Activated CD4-positive, alpha-beta memory T cell treated with anti-CD3 and anti-CD28 coated beads for 36 hours (primary cell): ENCODE results near the gene C1orf167. TPM values are rescaled to one million over a fixed set of nuclear protein-coding genes. Genes with fewer than 3 reads are reported as not detected.
A peak's percentile ranks its signal among the peaks of the same experiment; 100 is the strongest.

Source experiments
- CTCF ChIA-PET: fragments of 350-600 bp; sonication (Branson Sonifier 250); formaldehyde crosslinking; loops from one replicate; lab custom pipeline; 2021; ENCODE audit warnings: antibody characterized with exemption, inconsistent platforms; lab: Charles Lee
- POLR2A ChIA-PET: fragments of 350-600 bp; sonication (Branson Sonifier 250); formaldehyde crosslinking; loops from one replicate; lab custom pipeline; 2021; ENCODE audit warnings: antibody characterized with exemption; lab: Charles Lee
- DNase-seq: peaks from one replicate; pipeline ENCODE4 v3.0.0-alpha.2; 2020
- H3K27ac Mint-ChIP-seq: one replicate; pipeline ENCODE4 v1.8.0; 2021; ENCODE audit warnings: mixed read lengths
- H3K27me3 Mint-ChIP-seq: one replicate; pipeline ENCODE4 v1.8.0; 2021; ENCODE audit warnings: mixed read lengths
- H3K36me3 Mint-ChIP-seq: one replicate; pipeline ENCODE4 v1.8.0; 2021; ENCODE audit warnings: mixed read lengths
- H3K4me1 Mint-ChIP-seq: one replicate; pipeline ENCODE4 v1.8.0; 2021; ENCODE audit warnings: low read depth, mixed read lengths
- H3K4me3 Mint-ChIP-seq: one replicate; pipeline ENCODE4 v1.8.0; 2021; ENCODE audit warnings: mild to moderate bottlenecking, mixed read lengths
- H3K9me3 Mint-ChIP-seq: one replicate; pipeline ENCODE4 v1.8.0; 2021; ENCODE audit warnings: mixed read lengths
- intact Hi-C: fragments of 100-400 bp; cut with micrococcal nuclease; formaldehyde crosslinking; loops from one replicate; pipeline ENCODE4 v1.15.1; 2023
- total RNA-seq, 2 experiments: library from RNA; stranded (reverse); gene quantifications; one replicate each; pipeline ENCODE4 v1.2.3, GENCODE V29; 2021

Gene C1orf167
- total RNA-seq, 2 experiments from 2014 or later, result not detected

GRCh38 chr1:11806307-11806936 lies 44.4 kb downstream of the C1orf167 start:
- intact Hi-C loops, result loop anchor here (1.0 to 5.0 kb wide), 4 partner anchors 69 to 371 kb away; partner anchors contain the start of genes AGTRAP, FBXO2 and FBXO44
- no peaks in the 10 kb centered on the region for H3K9me3 Mint-ChIP-seq
- H3K4me1 Mint-ChIP-seq, result peaks cover 51% of the 10 kb centered on the region
- peaks cover 11% of the 10 kb centered on the region for H3K36me3 Mint-ChIP-seq
- POLR2A ChIA-PET, result interaction anchor here (0.6 to 3.8 kb wide), 4 partner anchors 69 to 153 kb away, joined by 3 to 57 read pairs (median 4); partner anchors contain the start of gene FBXO6
- no peaks in the 10 kb centered on the region for H3K27me3 Mint-ChIP-seq
- CTCF ChIA-PET, result interaction anchor here (0.9 to 1.9 kb wide), 3 partner anchors 32 to 160 kb away, joined by 4 to 7 read pairs (median 6); partner anchors contain the start of gene FBXO6
- peak overlapping the region; percentile 88 for H3K27ac Mint-ChIP-seq
- peak; percentile 18 for DNase-seq
- peak overlapping the region; percentile 84 for H3K4me3 Mint-ChIP-seq

- peak overlapping the region; percentile 84 for H3K4me3 Mint-ChIP-seq
- intact Hi-C loops, result loop anchor here (5.0 kb wide), 3 partner anchors 70 to 370 kb away; partner anchors contain the start of genes AGTRAP, FBXO2 and FBXO44
- H3K27me3 Mint-ChIP-seq, result no peaks in the 10 kb centered on the region
- no peak for DNase-seq
- H3K9me3 Mint-ChIP-seq, result no peaks in the 10 kb centered on the region
- CTCF ChIA-PET, result interaction anchor here (0.9 to 1.9 kb wide), 4 partner anchors 31 to 161 kb away, joined by 4 to 7 read pairs (median 5); partner anchors contain the start of gene FBXO6
- H3K27ac Mint-ChIP-seq, result peak overlapping the region; percentile 88
- peaks cover 15% of the 10 kb centered on the region for H3K36me3 Mint-ChIP-seq
- POLR2A ChIA-PET, result interaction anchor here (3.8 kb wide), 1 partner anchor 102 kb away, joined by 57 read pairs; no protein-coding TSS in a partner anchor
- H3K4me1 Mint-ChIP-seq, result peaks cover 48% of the 10 kb centered on the region
Measured at GRCh38 chr1:11807133-11807532, 45.1 kb downstream of the C1orf167 start.

- Mint-ChIP-seq H3K4me1 (peaks cover 6% of the 10 kb centered on the region), H3K27me3 (no peaks in the 10 kb centered on the region), H3K36me3 (peaks cover 24% of the 10 kb centered on the region), H3K4me3 (no peak overlapping the region), H3K27ac (no peak overlapping the region), H3K9me3 (no peaks in the 10 kb centered on the region)
- POLR2A ChIA-PET, result no interaction called here
- CTCF ChIA-PET, result no interaction called here
- intact Hi-C loops, result no loop called here
- DNase-seq, result no peak
Measured at GRCh38 chr1:11813021-11813420, 51.0 kb downstream of the C1orf167 start.

- POLR2A ChIA-PET, result no interaction called here
- Mint-ChIP-seq H3K36me3 (peaks cover 22% of the 10 kb centered on the region), H3K4me3 (no peak overlapping the region), H3K27me3 (no peaks in the 10 kb centered on the region), H3K9me3 (no peaks in the 10 kb centered on the region), H3K27ac (no peak overlapping the region), H3K4me1 (no peaks in the 10 kb centered on the region)
- intact Hi-C loops, result no loop called here
- DNase-seq, result no peak
- CTCF ChIA-PET, result no interaction called here
Measured at GRCh38 chr1:11817192-11817591, 55.2 kb downstream of the C1orf167 start.

GRCh38 chr1:11822091-11822490 lies 60.1 kb downstream of the C1orf167 start:
- Mint-ChIP-seq H3K4me1 (no peaks in the 10 kb centered on the region), H3K27ac (no peak overlapping the region), H3K4me3 (no peak overlapping the region), H3K36me3 (peaks cover 28% of the 10 kb centered on the region), H3K27me3 (no peaks in the 10 kb centered on the region), H3K9me3 (no peaks in the 10 kb centered on the region)
- ChIA-PET CTCF (interaction anchor here (0.7 kb wide), 1 partner anchor 16 kb away, joined by 3 read pairs; no protein-coding TSS in a partner anchor), POLR2A (no interaction called here)
- no peak for DNase-seq
- intact Hi-C loops, result no loop called here

GRCh38 chr1:11823366-11824137 lies 61.6 kb downstream of the C1orf167 start:
- CTCF ChIA-PET, result interaction anchor here (1.5 kb wide), 1 partner anchor 15 kb away, joined by 4 read pairs; no protein-coding TSS in a partner anchor
- H3K4me3 Mint-ChIP-seq, result no peak overlapping the region

GRCh38 chr1:11825131-11825530 lies 63.1 kb downstream of the C1orf167 start:
- Mint-ChIP-seq H3K4me3 (no peak overlapping the region), H3K36me3 (peaks cover 25% of the 10 kb centered on the region), H3K9me3 (no peaks in the 10 kb centered on the region), H3K4me1 (no peaks in the 10 kb centered on the region), H3K27me3 (no peaks in the 10 kb centered on the region), H3K27ac (no peak overlapping the region)
- POLR2A ChIA-PET, result no interaction called here
- no peak for DNase-seq
- intact Hi-C loops, result no loop called here
- CTCF ChIA-PET, result interaction anchor here (1.5 kb wide), 1 partner anchor 13 kb away, joined by 4 read pairs; no protein-coding TSS in a partner anchor

More at GRCh38 chr1:11823366-11824137, 61.6 kb downstream of the C1orf167 start:
- H3K36me3 Mint-ChIP-seq, result peaks cover 31% of the 10 kb centered on the region
- intact Hi-C loops, result no loop called here
- H3K27ac Mint-ChIP-seq, result no peak overlapping the region
- no peaks in the 10 kb centered on the region for H3K27me3 Mint-ChIP-seq
- POLR2A ChIA-PET, result interaction anchor here (0.8 kb wide), 1 partner anchor 84 kb away, joined by 3 read pairs; no protein-coding TSS in a partner anchor
- no peaks in the 10 kb centered on the region for H3K9me3 Mint-ChIP-seq
- DNase-seq, result no peak
- H3K4me1 Mint-ChIP-seq, result no peaks in the 10 kb centered on the region

- ChIA-PET POLR2A (no interaction called here), CTCF (no interaction called here)
- no peak overlapping the region for H3K27ac Mint-ChIP-seq
- H3K4me3 Mint-ChIP-seq, result no peak overlapping the region
- H3K27me3 Mint-ChIP-seq, result no peaks in the 10 kb centered on the region
- intact Hi-C loops, result no loop called here
- H3K9me3 Mint-ChIP-seq, result no peaks in the 10 kb centered on the region
- no peaks in the 10 kb centered on the region for H3K4me1 Mint-ChIP-seq
- DNase-seq, result no peak
- peaks cover 25% of the 10 kb centered on the region for H3K36me3 Mint-ChIP-seq
Measured at GRCh38 chr1:11826946-11827345, 65.0 kb downstream of the C1orf167 start.

- Mint-ChIP-seq H3K9me3 (no peaks in the 10 kb centered on the region), H3K27ac (no peak overlapping the region), H3K4me3 (no peak overlapping the region), H3K36me3 (peaks cover 26% of the 10 kb centered on the region), H3K4me1 (no peaks in the 10 kb centered on the region), H3K27me3 (no peaks in the 10 kb centered on the region)
- CTCF ChIA-PET, result interaction anchor here (0.6 to 2.0 kb wide), 2 partner anchors 9 kb away, joined by 3 to 7 read pairs; no protein-coding TSS in a partner anchor
- POLR2A ChIA-PET, result no interaction called here
- intact Hi-C loops, result no loop called here
- DNase-seq, result no peak
Measured at GRCh38 chr1:11828511-11828910, 66.5 kb downstream of the C1orf167 start.

- no peak overlapping the region for H3K4me3 Mint-ChIP-seq
Measured at GRCh38 chr1:11831945-11832725, 70.1 kb downstream of the C1orf167 start.

GRCh38 chr1:11833497-11833896 lies 71.5 kb downstream of the C1orf167 start:
- intact Hi-C loops, result loop anchor here (10.0 kb wide), 1 partner anchor 141 kb away; no protein-coding TSS in a partner anchor
- H3K4me1 Mint-ChIP-seq, result no peaks in the 10 kb centered on the region
- H3K36me3 Mint-ChIP-seq, result peaks cover 21% of the 10 kb centered on the region
- H3K27me3 Mint-ChIP-seq, result no peaks in the 10 kb centered on the region
- no peak overlapping the region for H3K4me3 Mint-ChIP-seq
- H3K9me3 Mint-ChIP-seq, result no peaks in the 10 kb centered on the region
- no peak for DNase-seq
- H3K27ac Mint-ChIP-seq, result no peak overlapping the region
- POLR2A ChIA-PET, result interaction anchor here (0.5 kb wide), 1 partner anchor 160 kb away, joined by 3 read pairs; no protein-coding TSS in a partner anchor
- CTCF ChIA-PET, result no interaction called here

More at GRCh38 chr1:11831945-11832725, 70.1 kb downstream of the C1orf167 start:
- intact Hi-C loops, result loop anchor here (10.0 kb wide), 1 partner anchor 143 kb away; no protein-coding TSS in a partner anchor
- no peaks in the 10 kb centered on the region for H3K27me3 Mint-ChIP-seq
- no peaks in the 10 kb centered on the region for H3K4me1 Mint-ChIP-seq
- ChIA-PET CTCF (interaction anchor here (0.7 kb wide), 1 partner anchor 76 kb away, joined by 4 read pairs; no protein-coding TSS in a partner anchor), POLR2A (interaction anchor here (1.3 kb wide), 1 partner anchor 76 kb away, joined by 4 read pairs; no protein-coding TSS in a partner anchor)
- no peaks in the 10 kb centered on the region for H3K9me3 Mint-ChIP-seq
- H3K27ac Mint-ChIP-seq, result no peak overlapping the region
- no peak for DNase-seq
- H3K36me3 Mint-ChIP-seq, result peaks cover 26% of the 10 kb centered on the region
